Keratinocyte (primary cell): ENCODE measurements around the gene MRTFA. TPM values are rescaled to one million over a fixed set of nuclear protein-coding genes. Genes with fewer than 3 reads are reported as not detected.

Source experiments
- DNase-seq: peaks from one replicate; pipeline ENCODE4 v3.0.0-alpha.2; 2011; ENCODE audit warnings: low read depth, missing footprints, low spot score
- FAIRE-seq: peaks from 2 replicates; lab custom pipeline; 2011; peaks lifted over from hg19 to GRCh38; lab: Jason Lieb, UNC
- H2AFZ ChIP-seq: 2 replicates; pipeline ENCODE4 v1.6.0; 2012; ENCODE audit warnings: low read length, control low read depth, inconsistent platforms; ENCODE audit not compliant: control insufficient read depth
- H3K27ac ChIP-seq: 2 replicates; pipeline ENCODE4 v1.5.1; 2011; ENCODE audit warnings: low read length; ENCODE audit not compliant: control insufficient read depth, insufficient read depth
- H3K27me3 ChIP-seq: 3 replicates; pipeline ENCODE4 v1.6.0; 2011; ENCODE audit warnings: low read length; ENCODE audit not compliant: control insufficient read depth, insufficient read depth; ENCODE audit errors: extremely low read depth
- H3K36me3 ChIP-seq, 2 experiments: 2 replicates in 1 of 2; 3 replicates in 1 of 2; pipeline ENCODE4 v1.5.1; 2011; ENCODE audit warnings: low read length in 2 of 2, mild to moderate bottlenecking in 1 of 2; ENCODE audit not compliant: control insufficient read depth in 2 of 2, insufficient read depth in 2 of 2; ENCODE audit errors: extremely low read depth in 1 of 2
- H3K4me1 ChIP-seq: 3 replicates; pipeline ENCODE4 v1.5.1; 2011; ENCODE audit warnings: low read length; ENCODE audit not compliant: control insufficient read depth, insufficient read depth; ENCODE audit errors: extremely low read depth
- H3K4me2 ChIP-seq: 3 replicates; pipeline ENCODE4 v1.6.0; 2011; ENCODE audit warnings: low read depth, low read length; ENCODE audit not compliant: control insufficient read depth, insufficient read depth; ENCODE audit errors: extremely low read depth
- H3K4me3 ChIP-seq, 3 experiments: fragments of 200-600 bp in 1 of 3; sonication (generic) in 1 of 3; 2 replicates in 2 of 3; 3 replicates in 1 of 3; pipeline ENCODE4 v1.5.1; 2011 to 2016; ENCODE audit warnings: low read length in 3 of 3, mild to moderate bottlenecking in 3 of 3, control low read depth in 2 of 3, inconsistent platforms in 1 of 3, low read depth in 1 of 3, mixed read lengths in 1 of 3, mixed run types in 1 of 3, moderate library complexity in 1 of 3; ENCODE audit not compliant: control insufficient read depth in 2 of 3, insufficient read depth in 2 of 3; ENCODE audit errors: extremely low read depth in 1 of 3
- H3K79me2 ChIP-seq: 2 replicates; pipeline ENCODE4 v1.6.0; 2012; ENCODE audit warnings: low read length; ENCODE audit not compliant: control insufficient read depth, insufficient read depth
- H3K9ac ChIP-seq: 3 replicates; pipeline ENCODE4 v1.6.0; 2011; ENCODE audit warnings: low read length; ENCODE audit not compliant: control insufficient read depth, insufficient read depth; ENCODE audit errors: extremely low read depth
- H3K9me1 ChIP-seq: 3 replicates; pipeline ENCODE4 v1.6.0; 2011; ENCODE audit warnings: low read length; ENCODE audit not compliant: control insufficient read depth, insufficient read depth; ENCODE audit errors: extremely low read depth
- H3K9me3 ChIP-seq: 2 replicates; pipeline ENCODE4 v1.5.1; 2012; ENCODE audit warnings: low read depth, low read length; ENCODE audit not compliant: control insufficient read depth
- H4K20me1 ChIP-seq: 3 replicates; pipeline ENCODE4 v1.6.0; 2011; ENCODE audit warnings: low read length; ENCODE audit not compliant: control insufficient read depth, insufficient read depth; ENCODE audit errors: extremely low read depth
- CTCF ChIP-seq, 3 experiments: IDR thresholded peaks in 1 of 3; conservative IDR thresholded peaks in 1 of 3; optimal IDR thresholded peaks in 1 of 3; 2 replicates in 2 of 3; 3 replicates in 1 of 3; pipeline versions ENCODE3 to v1.5.1; 2011; ENCODE audit warnings: low read length in 3 of 3, mild to moderate bottlenecking in 3 of 3, moderate library complexity in 2 of 3, control low read depth in 1 of 3, inconsistent platforms in 1 of 3; ENCODE audit not compliant: insufficient read depth in 2 of 3; ENCODE audit errors: extremely low read depth in 1 of 3
- EZH2 ChIP-seq: IDR thresholded peaks from one replicate; pipeline ENCODE4 v1.6.1; 2012; ENCODE audit warnings: inconsistent platforms, mild to moderate bottlenecking, low read length, moderate library complexity
- dilution Hi-C: fragments of 300-500 bp; cut with MboI; formaldehyde crosslinking; loops from one replicate; pipeline ENCODE4 v1.7.0; 2020; ENCODE audit warnings: low sequenced_read_pairs; ENCODE audit not compliant: extremely low pct_ligation_motif_present
- polyA plus RNA-seq, 5 experiments: library from polyadenylated mRNA; depleted of rRNA in 3 of 5; stranded (reverse) in 3 of 5; stranded (forward) in 1 of 5; unstranded in 1 of 5; fragments of >200 nt; gene quantifications; 1 replicate in 1 of 5; 2 replicates in 3 of 5; 3 replicates in 1 of 5; pipeline versions ENCODE4 v1.2.1 to v1.2.3, GENCODE V29; 2011 to 2012; ENCODE audit warnings: missing spikeins in 2 of 5, low read depth in 1 of 5, low replicate concordance in 1 of 5

Gene MRTFA
- polyA plus RNA-seq, 1 donor (not counting 4 experiments of a cell fraction or from before 2014, with no cell fraction given) = 6.5 TPM

GRCh38 chr22:40507491-40507890, 129.0 kb downstream of the MRTFA start:
- H3K79me2 ChIP-seq = peaks cover 43% of the 10 kb centered on the region
- H2AFZ ChIP-seq = no peak overlapping the region
- H3K27me3 ChIP-seq = no peaks in the 10 kb centered on the region
- no peak overlapping the region for H3K9ac ChIP-seq
- DNase-seq (no peak), FAIRE-seq (no peak)
- peaks cover 0 to 3% of the 10 kb centered on the region in 2 experiments for H3K36me3 ChIP-seq
- no peaks in the 10 kb centered on the region for H3K9me3 ChIP-seq
- no peaks in the 10 kb centered on the region for H4K20me1 ChIP-seq
- no peaks in the 10 kb centered on the region for H3K9me1 ChIP-seq
- H3K4me3 ChIP-seq = no peak overlapping the region
- peaks cover 42% of the 10 kb centered on the region for H3K4me1 ChIP-seq
- TF ChIP-seq CTCF (optimal IDR thresholded peaks at IDR 0.05 in 1 of 3, IDR thresholded peaks at IDR 0.05 in 1 of 3, conservative IDR thresholded peaks at IDR 0.05 in 1 of 3; ENCODE audit: extremely low read depth in 1 of 3, insufficient read depth in 2 of 3, low read length in 3 of 3) = no peak
- no peak for TF ChIP-seq EZH2
- H3K4me2 ChIP-seq = no peak overlapping the region
- dilution Hi-C loops = no loop called here
- H3K27ac ChIP-seq = no peak overlapping the region

- no peak for TF ChIP-seq EZH2
- no peak for TF ChIP-seq CTCF (optimal IDR thresholded peaks at IDR 0.05 in 1 of 3, IDR thresholded peaks at IDR 0.05 in 1 of 3, conservative IDR thresholded peaks at IDR 0.05 in 1 of 3; ENCODE audit: extremely low read depth in 1 of 3, insufficient read depth in 2 of 3, low read length in 3 of 3)
- Histone ChIP-seq H3K9ac (no peak overlapping the region), H3K27ac (no peak overlapping the region), H3K27me3 (no peaks in the 10 kb centered on the region), H3K9me1 (no peaks in the 10 kb centered on the region), H3K4me3 (no peak overlapping the region), H3K4me1 (peaks cover 35% of the 10 kb centered on the region), H3K9me3 (no peaks in the 10 kb centered on the region), H3K4me2 (no peak overlapping the region), H3K36me3 (peaks cover 0 to 3% of the 10 kb centered on the region in 2 experiments), H3K79me2 (peaks cover 41% of the 10 kb centered on the region), H2AFZ (no peak overlapping the region), H4K20me1 (no peaks in the 10 kb centered on the region)
- dilution Hi-C loops = no loop called here
- DNase-seq (no peak), FAIRE-seq (no peak)
Observed at GRCh38 chr22:40506762-40507161, 129.8 kb downstream of the MRTFA start.
